BLaER1 (cell line): ENCODE data around the gene MYOZ1.

Experiments
- H3K27ac ChIP-seq: shearing (Covaris generic); formaldehyde crosslinking; 2 replicates; pipeline ENCODE4 v1.8.1; 2022
- H3K27me3 ChIP-seq: shearing (Covaris generic); formaldehyde crosslinking; 2 replicates; pipeline ENCODE4 v1.8.1; 2022
- H3K36me3 ChIP-seq: shearing (Covaris generic); formaldehyde crosslinking; 2 replicates; pipeline ENCODE4 v1.8.1; 2022
- H3K4me1 ChIP-seq: shearing (Covaris generic); formaldehyde crosslinking; 2 replicates; pipeline ENCODE4 v1.8.1; 2022
- H3K4me2 ChIP-seq: shearing (Covaris generic); formaldehyde crosslinking; 2 replicates; pipeline ENCODE4 v1.8.1; 2022
- H3K4me3 ChIP-seq: shearing (Covaris generic); formaldehyde crosslinking; 2 replicates; pipeline ENCODE4 v1.8.1; 2022
- H3K9ac ChIP-seq: shearing (Covaris generic); formaldehyde crosslinking; 2 replicates; pipeline ENCODE4 v1.8.1; 2022
- H3K9me3 ChIP-seq: shearing (Covaris generic); formaldehyde crosslinking; 2 replicates; pipeline ENCODE4 v1.8.1; 2022
- H4K20me1 ChIP-seq: shearing (Covaris generic); formaldehyde crosslinking; 2 replicates; pipeline ENCODE4 v1.8.1; 2022
- Cebpa-rat ChIP-seq: shearing (Covaris generic); IDR thresholded peaks from 2 replicates; pipeline ENCODE4 v1.8.1; 2022

The MYOZ1 gene

GRCh38 chr10:73655990-73656298, 14.7 kb upstream of the MYOZ1 start, which contains the start of gene SYNPO2L:
Gene SYNPO2L, minus strand, starts transcription at chr10:73656029. Its CDS starts 107 bp downstream, at chr10:73655922.
- peaks cover 54% of the 10 kb centered on the region for H3K4me1 ChIP-seq
- no peaks in the 10 kb centered on the region for H3K36me3 ChIP-seq
- TF ChIP-seq Cebpa-rat = no peak
- peak within 1 kb of the TSS; percentile 66 for H3K27ac ChIP-seq
- H3K4me3 ChIP-seq = peak within 1 kb of the TSS; percentile 50; the same call in 1 of the 2 replicates
- peak within 1 kb of the TSS; percentile 21; the same call in 1 of the 2 replicates for H3K9ac ChIP-seq
- H4K20me1 ChIP-seq = no peaks in the 10 kb centered on the region
- H3K9me3 ChIP-seq = no peaks in the 10 kb centered on the region
- peak within 1 kb of the TSS; percentile 93 for H3K4me2 ChIP-seq
- H3K27me3 ChIP-seq = no peaks in the 10 kb centered on the region

DNA sequence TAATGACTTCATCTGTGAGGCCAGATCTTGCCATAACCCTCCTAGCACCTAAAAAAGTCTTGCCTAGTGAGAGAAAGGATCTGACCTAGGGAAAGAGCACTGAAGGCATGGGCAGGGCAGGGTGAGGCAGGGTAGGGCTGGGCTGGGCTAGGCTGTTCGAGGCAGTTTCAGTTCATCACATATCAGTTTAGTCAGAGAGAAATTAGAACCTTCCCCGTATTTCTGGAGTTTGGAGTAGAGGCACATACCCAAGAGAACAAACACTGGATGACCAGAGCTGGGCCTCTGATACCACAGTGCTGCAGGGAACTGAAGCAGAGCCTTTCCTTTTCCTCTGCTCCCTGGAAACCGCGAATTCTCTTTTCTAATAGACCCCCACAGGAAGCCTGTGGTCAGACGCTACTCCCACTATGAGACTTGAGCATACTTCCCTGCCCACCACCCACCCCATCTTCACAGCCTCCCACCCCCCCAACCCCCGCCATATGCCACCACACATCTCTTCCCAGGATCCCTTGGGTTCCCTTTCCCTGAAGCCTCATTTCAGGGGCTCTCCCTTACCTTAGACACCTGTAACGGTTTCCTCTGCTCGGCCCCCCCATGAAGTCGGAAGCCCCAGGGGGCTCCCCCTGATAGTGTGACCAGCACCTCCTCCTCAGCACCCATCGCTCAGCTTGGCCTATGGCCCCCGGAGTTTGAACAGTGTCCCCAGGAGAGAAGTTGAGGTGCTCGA, 14.1 kb upstream of the MYOZ1 start:
- Histone ChIP-seq H4K20me1 (no peaks in the 10 kb centered on the region), H3K27me3 (no peaks in the 10 kb centered on the region), H3K4me1 (peaks cover 54% of the 10 kb centered on the region), H3K9ac (peak overlapping the region; percentile 21; the same call in 1 of the 2 replicates), H3K36me3 (no peaks in the 10 kb centered on the region), H3K4me2 (peak overlapping the region; percentile 93), H3K9me3 (no peaks in the 10 kb centered on the region), H3K4me3 (peak overlapping the region; percentile 50; the same call in 1 of the 2 replicates), H3K27ac (peak overlapping the region; percentile 66)
- TF ChIP-seq Cebpa-rat = no peak

DNA sequence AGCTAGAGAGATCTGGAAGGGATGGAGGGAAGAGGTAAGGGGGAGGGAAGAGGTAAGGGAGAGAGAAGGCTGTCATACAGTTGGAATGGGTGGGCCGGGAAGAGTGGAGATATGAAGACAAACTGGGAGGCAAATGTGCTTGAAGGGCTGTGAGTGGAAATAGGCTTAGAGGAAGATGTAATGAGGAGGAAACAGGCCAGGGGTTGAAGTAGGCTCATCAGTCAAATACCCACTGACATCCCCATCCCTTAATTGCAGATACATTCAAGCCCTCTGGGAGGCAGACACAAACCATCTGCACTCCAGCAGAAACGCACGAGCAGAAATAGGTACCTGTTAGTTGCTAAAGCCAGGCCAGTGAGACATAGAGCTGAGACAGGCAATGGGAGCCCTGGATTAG, 12.4 kb upstream of the MYOZ1 start:
- Histone ChIP-seq H3K4me2 (peak overlapping the region; percentile 93), H3K27ac (no peak overlapping the region), H3K27me3 (no peaks in the 10 kb centered on the region; the same call in 1 of the 2 replicates), H3K9me3 (no peaks in the 10 kb centered on the region), H3K36me3 (no peaks in the 10 kb centered on the region), H3K4me1 (peaks cover 63% of the 10 kb centered on the region), H4K20me1 (no peaks in the 10 kb centered on the region), H3K9ac (no peak overlapping the region), H3K4me3 (no peak overlapping the region)
- TF ChIP-seq Cebpa-rat = no peak

DNA sequence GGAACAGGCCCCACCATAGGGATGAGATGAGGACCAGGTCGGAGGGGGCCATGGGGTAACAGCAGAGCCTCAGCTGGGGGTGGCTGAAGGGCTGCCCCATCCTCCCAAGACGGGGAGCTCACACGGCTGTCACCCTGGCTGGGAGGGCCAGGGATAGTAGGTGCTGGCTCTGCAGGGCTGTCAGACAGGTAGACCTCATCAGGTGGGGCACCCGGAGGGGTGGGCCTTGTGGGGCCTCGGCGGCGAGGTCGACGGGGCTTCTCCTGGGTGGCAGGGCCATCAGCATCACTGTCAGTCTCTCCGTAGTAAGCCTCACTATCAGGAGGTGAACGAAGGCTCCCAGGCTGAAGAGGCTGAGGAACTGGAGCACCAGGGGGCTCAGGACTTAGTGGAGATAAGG, 11.9 kb upstream of the MYOZ1 start:
- TF ChIP-seq Cebpa-rat = no peak
- H3K27ac ChIP-seq = no peak overlapping the region
- peaks cover 68% of the 10 kb centered on the region for H3K4me1 ChIP-seq
- no peaks in the 10 kb centered on the region for H4K20me1 ChIP-seq
- H3K9me3 ChIP-seq = no peaks in the 10 kb centered on the region
- H3K36me3 ChIP-seq = no peaks in the 10 kb centered on the region
- H3K9ac ChIP-seq = no peak overlapping the region
- H3K27me3 ChIP-seq = no peaks in the 10 kb centered on the region; the same call in 1 of the 2 replicates
- H3K4me3 ChIP-seq = no peak overlapping the region
- H3K4me2 ChIP-seq = peak overlapping the region; percentile 93

DNA sequence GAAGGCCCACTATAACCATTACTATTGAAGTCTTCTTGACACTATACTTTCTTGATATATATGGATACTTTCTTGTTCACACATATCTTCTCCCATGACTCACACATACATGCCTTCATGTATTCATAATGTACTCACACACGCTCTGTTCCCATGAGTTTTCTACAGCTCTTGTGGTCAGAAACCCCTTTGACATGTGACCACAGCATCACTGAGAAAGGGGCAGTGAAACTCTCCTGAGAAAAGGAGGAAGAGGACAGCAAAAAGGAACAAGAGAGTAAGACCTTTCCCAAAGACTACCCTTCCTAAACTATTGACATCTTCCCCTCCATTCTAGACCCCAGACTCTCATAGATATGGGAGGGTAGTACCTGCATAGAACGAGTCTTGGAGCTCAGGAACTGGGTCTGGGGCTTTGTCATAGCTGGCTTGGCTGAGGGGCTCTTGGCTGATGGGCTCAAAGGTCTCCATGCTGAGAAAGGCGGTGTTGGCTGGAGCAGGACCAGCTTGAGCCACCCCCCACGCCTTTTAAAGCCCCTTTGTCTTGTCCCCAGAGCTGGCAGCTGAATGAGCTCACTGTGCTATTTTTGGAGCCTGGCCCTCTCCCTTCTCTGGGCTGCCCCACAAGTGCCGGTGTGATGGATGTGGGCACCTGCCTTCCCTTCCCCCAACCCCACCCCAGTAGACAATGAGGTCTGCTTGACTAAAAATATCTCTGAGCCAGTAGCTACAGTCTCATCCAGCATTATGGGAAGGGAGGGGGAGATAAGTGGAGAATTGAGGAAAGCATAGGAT, 9.5 kb upstream of the MYOZ1 start:
- Histone ChIP-seq H3K27ac (peak overlapping the region; percentile 60), H3K4me2 (peak overlapping the region; percentile 85), H3K9ac (no peak overlapping the region), H3K4me3 (peak overlapping the region; percentile 38), H3K9me3 (no peaks in the 10 kb centered on the region), H3K4me1 (peaks cover 78% of the 10 kb centered on the region), H4K20me1 (no peaks in the 10 kb centered on the region), H3K27me3 (no peaks in the 10 kb centered on the region; the same call in 1 of the 2 replicates), H3K36me3 (no peaks in the 10 kb centered on the region)
- no peak for TF ChIP-seq Cebpa-rat

GRCh38 chr10:73649876-73650536, 8.7 kb upstream of the MYOZ1 start:
- Histone ChIP-seq H3K4me1 (peaks cover 71% of the 10 kb centered on the region), H3K4me3 (no peak overlapping the region), H3K36me3 (no peaks in the 10 kb centered on the region), H3K9ac (no peak overlapping the region), H3K9me3 (no peaks in the 10 kb centered on the region), H3K27ac (no peak overlapping the region), H3K27me3 (no peaks in the 10 kb centered on the region; the same call in 1 of the 2 replicates), H3K4me2 (peak overlapping the region; percentile 85), H4K20me1 (no peaks in the 10 kb centered on the region)
- no peak for TF ChIP-seq Cebpa-rat

GRCh38 chr10:73648975-73649829, 7.9 kb upstream of the MYOZ1 start:
- Histone ChIP-seq H3K9me3 (no peaks in the 10 kb centered on the region), H3K27me3 (no peaks in the 10 kb centered on the region; the same call in 1 of the 2 replicates), H3K4me2 (peak overlapping the region; percentile 91; the same call in 1 of the 2 replicates), H3K9ac (no peak overlapping the region), H4K20me1 (no peaks in the 10 kb centered on the region), H3K4me3 (no peak overlapping the region), H3K4me1 (peaks cover 63% of the 10 kb centered on the region), H3K36me3 (no peaks in the 10 kb centered on the region), H3K27ac (no peak overlapping the region)
- TF ChIP-seq Cebpa-rat = no peak

DNA sequence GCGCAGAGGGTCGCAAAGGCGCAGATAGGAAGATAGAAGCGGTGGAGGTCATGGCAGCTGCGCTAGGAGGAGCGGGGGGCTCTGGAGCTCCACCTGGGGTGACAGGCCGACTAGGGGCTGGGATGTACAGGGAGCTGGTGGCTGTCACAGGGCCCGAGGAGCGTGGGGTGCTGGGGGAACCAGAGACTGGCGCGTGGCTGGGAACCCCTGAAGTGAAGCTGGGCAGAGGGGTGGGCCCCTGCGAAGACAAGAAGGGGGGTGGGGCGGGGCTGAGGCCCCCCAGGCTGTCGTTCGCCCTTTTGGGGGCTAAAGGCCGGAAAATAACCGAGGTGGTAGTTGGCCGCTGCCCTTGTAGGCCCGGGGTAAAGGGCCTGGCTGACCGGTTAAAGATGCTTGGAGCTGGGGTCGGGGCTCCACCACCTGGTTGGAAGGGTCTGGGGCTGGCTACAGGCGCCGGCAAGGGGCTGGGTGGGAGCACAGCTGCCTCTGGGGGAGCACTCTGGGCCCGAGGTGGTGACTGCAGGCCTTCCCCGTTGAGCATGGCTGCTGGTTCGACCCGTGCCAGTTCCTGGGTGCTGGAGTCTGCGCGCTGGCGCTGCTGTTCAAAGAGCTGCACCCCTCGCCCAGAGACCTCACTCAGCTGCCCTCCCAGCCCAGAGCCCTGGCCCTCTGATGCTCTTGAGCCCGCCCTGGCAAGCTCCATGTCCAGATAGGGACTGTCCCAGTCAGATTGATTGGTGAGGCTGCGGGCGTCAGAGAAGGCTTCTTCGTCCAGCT, 6.8 kb upstream of the MYOZ1 start:
- Histone ChIP-seq H3K4me3 (peak overlapping the region; percentile 70), H4K20me1 (no peaks in the 10 kb centered on the region), H3K4me1 (peaks cover 62% of the 10 kb centered on the region), H3K9me3 (no peaks in the 10 kb centered on the region), H3K36me3 (no peaks in the 10 kb centered on the region), H3K4me2 (peak overlapping the region; percentile 91), H3K27me3 (no peaks in the 10 kb centered on the region; the same call in 1 of the 2 replicates), H3K27ac (peak overlapping the region; percentile 57), H3K9ac (peak overlapping the region; percentile 72)
- TF ChIP-seq Cebpa-rat = no peak
